Measurements from ENCODE around the gene SIX2.

Gene SIX2

GRCh38 chr2:45020439-45020838 is 11.2 kb upstream of the SIX2 start:
- no peak for FAIRE-seq
- DNase-seq (ENCODE audit: low spot score) = no peak

DNA sequence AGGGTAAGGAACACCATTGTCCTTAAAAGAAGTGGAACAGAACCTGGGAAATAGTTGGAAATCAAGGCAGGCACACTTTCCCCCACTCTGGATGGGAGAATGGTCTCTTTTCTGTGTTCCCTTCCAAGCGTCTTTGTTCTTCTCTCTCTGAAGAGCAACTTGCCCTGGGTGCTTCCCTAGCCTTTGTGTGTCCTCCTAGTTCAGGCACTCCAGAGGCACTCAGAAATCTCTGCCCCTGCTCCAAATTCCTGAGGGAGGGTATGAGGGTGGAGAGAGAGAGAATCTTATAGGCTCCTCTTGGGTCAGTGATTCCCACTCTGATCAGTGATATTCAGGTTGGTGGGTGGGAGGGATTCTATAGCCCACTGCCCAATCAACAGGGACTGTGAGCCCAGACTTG is 8.8 kb upstream of the SIX2 start:
- FAIRE-seq (no peak), DNase-seq (ENCODE audit: low spot score) (no peak)

DNA sequence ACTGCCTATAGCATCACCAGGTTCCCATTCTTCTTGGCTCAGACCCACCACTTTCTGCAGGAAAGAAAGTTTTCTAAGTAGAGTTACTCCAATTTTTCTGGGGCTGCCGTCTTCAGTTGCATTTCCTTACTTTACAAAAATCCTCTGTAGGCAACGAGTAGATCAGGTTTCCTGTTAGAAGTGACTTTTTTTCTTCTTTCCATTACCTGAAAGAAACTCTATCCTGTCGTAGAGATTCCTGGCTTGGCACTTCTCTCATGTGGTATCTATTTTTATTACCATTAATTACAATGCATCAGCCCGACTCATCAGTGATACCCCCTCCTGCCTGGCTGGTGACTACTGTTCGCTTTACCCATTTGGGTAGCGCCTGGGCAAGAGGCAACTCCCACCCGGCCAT is 5.6 kb upstream of the SIX2 start:
- no peak for DNase-seq (ENCODE audit: low spot score)
- FAIRE-seq = no peak

DNA sequence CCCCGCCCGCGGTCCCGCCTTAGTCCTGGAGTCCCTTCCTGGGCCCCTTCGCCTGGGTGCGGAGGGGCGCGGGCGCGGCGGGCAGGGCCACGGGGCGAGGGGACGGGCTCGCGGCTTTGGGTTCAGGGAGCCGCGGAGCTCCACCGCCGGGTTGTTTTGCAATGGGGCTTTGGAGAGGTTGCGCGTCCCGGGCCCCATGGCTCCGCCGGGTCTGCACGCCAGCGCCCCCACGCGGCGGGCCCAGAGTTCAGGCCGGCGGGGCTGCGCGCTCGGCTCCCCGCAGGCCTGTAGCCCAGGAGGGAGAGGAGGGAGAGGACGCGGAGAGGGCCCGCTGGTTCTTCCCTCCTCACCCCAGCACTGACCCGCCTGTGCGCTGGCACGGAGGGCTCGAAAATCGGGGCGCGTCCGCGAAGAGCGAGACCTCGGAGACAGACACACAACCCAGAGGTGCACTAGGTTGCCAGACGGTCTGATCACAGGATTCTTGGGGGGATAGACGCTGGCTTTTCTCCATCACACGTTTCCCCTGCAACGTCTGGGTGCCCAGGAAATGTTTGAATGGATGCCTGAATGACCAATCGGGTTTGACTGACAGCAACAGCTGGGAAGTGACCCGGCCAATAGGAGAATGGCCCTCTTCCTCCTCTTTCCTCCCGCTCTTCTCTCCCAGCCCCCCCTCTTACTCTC is 4.9 kb upstream of the SIX2 start:
- DNase-seq (ENCODE audit: low spot score) = peak; percentile 87
- no peak for FAIRE-seq

GRCh38 chr2:45013229-45014015 is 4.2 kb upstream of the SIX2 start:
- no peak for DNase-seq (ENCODE audit: low spot score)
- FAIRE-seq = no peak

- DNase-seq (ENCODE audit: low spot score) = no peak
- FAIRE-seq = no peak
Observed at GRCh38 chr2:45012733-45013132, 3.5 kb upstream of the SIX2 start.

GRCh38 chr2:45011621-45012602 is 2.7 kb upstream of the SIX2 start:
- FAIRE-seq (peak; percentile 13), DNase-seq (ENCODE audit: low spot score) (no peak)

DNA sequence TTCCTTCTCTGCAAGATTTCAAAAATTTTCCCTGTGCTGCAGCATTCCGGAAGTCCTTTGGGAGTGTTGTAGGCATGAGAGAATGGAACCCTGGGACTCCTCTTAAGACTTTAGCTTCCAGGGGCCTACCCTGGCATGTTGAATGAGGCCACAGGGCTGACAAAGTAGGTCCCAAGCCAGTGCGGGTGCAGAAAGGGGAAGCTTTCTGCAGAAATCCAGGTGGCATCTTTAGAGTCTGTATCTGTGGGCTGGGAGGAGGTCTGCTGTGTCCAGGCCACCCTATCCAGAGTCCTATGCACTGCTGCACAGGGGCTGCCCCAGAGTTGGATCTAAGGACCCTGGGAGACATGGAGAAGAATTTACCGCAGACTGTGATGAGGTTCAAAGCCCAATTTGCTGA is 1.9 kb upstream of the SIX2 start:
- FAIRE-seq (no peak), DNase-seq (ENCODE audit: low spot score) (no peak)

DNA sequence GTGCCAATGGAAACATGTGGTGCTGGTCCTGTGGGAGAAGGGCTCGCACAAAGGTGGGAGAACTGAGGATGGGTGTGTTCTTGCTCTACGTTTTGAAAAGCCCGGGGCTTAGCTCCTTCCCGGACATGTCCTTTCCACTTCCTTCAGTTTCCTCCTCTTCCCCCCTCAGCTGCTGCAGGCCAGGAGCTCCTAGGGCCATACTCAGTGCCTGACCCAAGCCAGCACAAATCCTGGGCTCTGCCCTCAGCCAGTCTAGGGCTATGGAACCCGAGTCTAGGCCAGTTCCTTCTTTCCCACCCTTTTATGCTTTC is 1.4 kb upstream of the SIX2 start:
- FAIRE-seq (no peak), DNase-seq (ENCODE audit: low spot score) (no peak)

DNA sequence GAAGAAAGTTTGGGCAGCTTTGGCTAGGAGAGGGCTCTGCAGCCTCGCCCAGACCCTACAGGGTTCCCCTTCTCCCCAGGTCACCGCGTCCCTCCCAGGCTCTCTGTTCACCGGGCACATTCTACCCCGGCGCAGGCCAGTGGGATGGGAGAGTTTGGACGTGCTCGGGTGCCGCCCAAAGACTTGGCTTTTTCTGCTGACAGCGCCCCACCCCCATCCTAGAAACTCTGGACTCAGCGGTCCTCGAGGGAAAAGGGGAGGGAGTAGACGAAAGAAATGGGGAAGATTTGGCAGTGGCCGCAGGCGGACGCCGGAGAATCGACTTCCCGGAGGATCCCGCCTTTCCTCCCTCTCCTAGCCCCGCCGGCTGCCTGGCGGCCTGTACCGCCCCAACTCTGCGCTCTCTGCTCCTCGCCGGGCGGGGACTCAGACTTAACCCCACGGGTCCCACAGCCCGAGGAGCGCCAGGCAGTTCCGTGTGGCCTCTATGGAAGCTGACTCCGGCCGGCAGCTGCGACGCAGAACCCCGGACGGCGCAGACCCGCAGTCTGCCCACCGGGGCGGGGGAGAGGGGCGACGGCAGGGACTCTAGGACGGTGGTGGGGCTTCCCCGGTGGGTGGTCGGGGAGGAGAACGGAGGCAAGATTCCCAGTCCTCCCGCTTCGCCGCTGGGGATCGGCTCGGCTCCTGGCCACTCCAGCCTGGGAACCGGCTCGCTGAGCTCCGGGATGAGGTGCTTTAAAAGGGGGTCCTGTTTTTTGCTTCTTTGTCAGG is 863 bp upstream of the SIX2 start:
- peak; percentile 90 for FAIRE-seq
- DNase-seq (ENCODE audit: low spot score) = peak; percentile 72

GRCh38 chr2:45008296-45009129 is 739 bp downstream of the SIX2 start:
- FAIRE-seq = peak; percentile 86
- DNase-seq (ENCODE audit: low spot score) = no peak

- FAIRE-seq (no peak), DNase-seq (ENCODE audit: low spot score) (no peak)
Observed at GRCh38 chr2:45007961-45008295, 1.3 kb downstream of the SIX2 start.

DNA sequence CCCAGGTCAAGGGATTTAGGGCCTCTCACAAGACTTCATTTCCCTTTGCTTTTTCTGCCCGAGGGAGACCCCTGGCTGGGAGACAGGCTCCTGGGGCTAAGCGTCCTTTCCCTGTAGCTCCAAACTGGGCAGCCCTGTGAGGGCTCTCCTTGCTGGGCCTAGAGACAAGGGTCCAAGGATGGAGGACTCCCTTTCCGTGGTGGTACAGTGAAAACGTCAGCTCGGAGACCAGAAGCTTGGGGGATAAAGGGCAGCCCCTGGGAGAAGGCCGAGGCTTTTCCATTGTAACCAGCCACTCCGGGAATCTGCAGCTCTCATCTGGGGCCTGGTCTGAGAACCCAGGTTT is 2.3 kb downstream of the SIX2 start:
- FAIRE-seq (no peak), DNase-seq (ENCODE audit: low spot score) (no peak)

GRCh38 chr2:45006041-45006941 is 3.0 kb downstream of the SIX2 start:
- FAIRE-seq (no peak), DNase-seq (ENCODE audit: low spot score) (no peak)

GRCh38 chr2:45005261-45006002 is 3.8 kb downstream of the SIX2 start:
- DNase-seq (ENCODE audit: low spot score) (no peak), FAIRE-seq (no peak)

DNA sequence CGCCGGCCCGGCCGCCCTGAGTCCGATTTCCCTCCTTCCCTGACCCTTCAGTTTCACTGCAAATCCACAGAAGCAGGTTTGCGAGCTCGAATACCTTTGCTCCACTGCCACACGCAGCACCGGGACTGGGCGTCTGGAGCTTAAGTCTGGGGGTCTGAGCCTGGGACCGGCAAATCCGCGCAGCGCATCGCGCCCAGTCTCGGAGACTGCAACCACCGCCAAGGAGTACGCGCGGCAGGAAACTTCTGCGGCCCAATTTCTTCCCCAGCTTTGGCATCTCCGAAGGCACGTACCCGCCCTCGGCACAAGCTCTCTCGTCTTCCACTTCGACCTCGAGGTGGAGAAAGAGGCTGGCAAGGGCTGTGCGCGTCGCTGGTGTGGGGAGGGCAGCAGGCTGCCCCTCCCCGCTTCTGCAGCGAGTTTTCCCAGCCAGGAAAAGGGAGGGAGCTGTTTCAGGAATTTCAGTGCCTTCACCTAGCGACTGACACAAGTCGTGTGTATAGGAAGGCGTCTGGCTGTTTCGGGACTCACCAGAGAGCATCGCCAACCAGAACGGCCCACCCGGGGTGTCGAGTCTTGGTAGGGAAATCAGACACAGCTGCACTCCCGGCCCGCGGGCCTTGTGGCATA is 4.6 kb downstream of the SIX2 start:
- no peak for DNase-seq (ENCODE audit: low spot score)
- FAIRE-seq = no peak

GRCh38 chr2:45003579-45004551 is 5.4 kb downstream of the SIX2 start:
- DNase-seq (ENCODE audit: low spot score) = no peak
- FAIRE-seq = no peak
